Neural progenitor cell (in vitro differentiated cells): ENCODE data around the gene CDH18.

Experiments used
- CTCF ChIP-seq: fragments of 200-600 bp; sonication (generic); IDR thresholded peaks from 2 replicates; pipeline ENCODE4 v1.5.1; 2017; ENCODE audit warnings: antibody characterized with exemption, mild to moderate bottlenecking
- EZH2 ChIP-seq: fragments of 200-600 bp; sonication (generic); IDR thresholded peaks from 2 replicates; pipeline ENCODE4 v1.6.1; 2017; ENCODE audit warnings: antibody characterized with exemption, mild to moderate bottlenecking, moderate library complexity
- EZH2phosphoT487 ChIP-seq: fragments of 200-600 bp; sonication (generic); IDR thresholded peaks from 2 replicates; pipeline ENCODE4 v1.6.1; 2017; ENCODE audit warnings: antibody characterized with exemption

GRCh38 chr5:19498852-19499251 lies 489.1 kb downstream of the CDH18 start:
- no peak for TF ChIP-seq EZH2phosphoT487
- TF ChIP-seq CTCF: no peak
- TF ChIP-seq EZH2: no peak
